OCI-LY3 (cell line): Measurements from ENCODE around the gene GRK6.

Source experiments
- EZH2phosphoT487 ChIP-seq: fragments of 200-600 bp; shearing (Covaris generic); IDR thresholded peaks from 2 replicates; pipeline ENCODE4 v1.6.1; 2018; ENCODE audit warnings: antibody characterized with exemption, mixed run types, low read depth
- TF ChIP-seq, protein P1 (sequence below): fragments of 200-600, 300-600 bp; sonication (generic); IDR thresholded peaks from 2 replicates; pipeline ENCODE4 v1.5.1; 2014; ENCODE audit warnings: antibody characterized with exemption, low read length, low read depth

DNA sequence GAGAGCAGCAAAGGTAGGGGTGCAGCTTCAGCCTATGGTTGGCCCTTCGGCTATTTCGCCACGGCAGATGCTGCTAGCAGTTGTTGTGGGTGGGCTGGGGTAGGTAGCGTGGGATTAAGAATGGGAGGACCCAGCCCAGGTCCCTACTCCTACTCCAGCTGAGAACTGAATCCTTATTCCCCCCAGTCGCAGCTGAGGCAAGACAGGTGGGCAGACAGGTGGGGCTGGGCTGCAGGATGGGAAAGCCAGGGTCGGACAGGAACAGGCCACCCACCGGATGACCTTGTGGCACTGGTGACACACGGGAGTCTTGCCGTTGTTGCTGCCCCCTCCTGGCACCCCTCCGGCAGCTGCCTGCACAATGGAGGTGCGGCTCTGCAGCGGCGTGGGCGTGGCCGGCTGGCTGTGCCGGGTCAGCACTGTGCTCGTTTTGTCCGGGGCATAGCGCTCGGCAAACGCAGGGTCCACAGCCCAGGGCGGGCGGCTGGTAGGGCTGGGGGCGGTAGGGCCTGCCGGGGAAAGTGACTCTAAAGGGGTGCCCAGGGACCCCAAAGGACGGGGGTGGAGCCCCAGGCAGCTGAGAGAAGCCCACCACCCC is 62.7 kb downstream of the GRK6 start:
- TF ChIP-seq, protein P1, sequence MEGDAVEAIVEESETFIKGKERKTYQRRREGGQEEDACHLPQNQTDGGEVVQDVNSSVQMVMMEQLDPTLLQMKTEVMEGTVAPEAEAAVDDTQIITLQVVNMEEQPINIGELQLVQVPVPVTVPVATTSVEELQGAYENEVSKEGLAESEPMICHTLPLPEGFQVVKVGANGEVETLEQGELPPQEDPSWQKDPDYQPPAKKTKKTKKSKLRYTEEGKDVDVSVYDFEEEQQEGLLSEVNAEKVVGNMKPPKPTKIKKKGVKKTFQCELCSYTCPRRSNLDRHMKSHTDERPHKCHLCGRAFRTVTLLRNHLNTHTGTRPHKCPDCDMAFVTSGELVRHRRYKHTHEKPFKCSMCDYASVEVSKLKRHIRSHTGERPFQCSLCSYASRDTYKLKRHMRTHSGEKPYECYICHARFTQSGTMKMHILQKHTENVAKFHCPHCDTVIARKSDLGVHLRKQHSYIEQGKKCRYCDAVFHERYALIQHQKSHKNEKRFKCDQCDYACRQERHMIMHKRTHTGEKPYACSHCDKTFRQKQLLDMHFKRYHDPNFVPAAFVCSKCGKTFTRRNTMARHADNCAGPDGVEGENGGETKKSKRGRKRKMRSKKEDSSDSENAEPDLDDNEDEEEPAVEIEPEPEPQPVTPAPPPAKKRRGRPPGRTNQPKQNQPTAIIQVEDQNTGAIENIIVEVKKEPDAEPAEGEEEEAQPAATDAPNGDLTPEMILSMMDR: peak; percentile 53
- TF ChIP-seq EZH2phosphoT487: no peak
